ENCODE results near the gene PSMB5. TPM values are rescaled to one million over a fixed set of nuclear protein-coding genes. Genes with fewer than 3 reads are reported as not detected.

The PSMB5 gene
- polyA plus RNA-seq, 3 donors: 78.0 to 152 (median 140) TPM

- no peak overlapping the region for H3K27ac ChIP-seq (ENCODE audit: low read depth, low read length)
- WGBS, 3 donors: 4 to 6% (median 5%) methylated on average over 67 to 76 of the region's 76 CpGs
Observed at GRCh38 chr14:22981090-22981875, 53.4 kb downstream of the PSMB5 start.

- 1 to 2% (median 2%) methylated on average over 33 to 41 of the region's 41 CpGs for WGBS, 3 donors
Observed at GRCh38 chr14:22980672-22981089, 54.0 kb downstream of the PSMB5 start.

GRCh38 chr14:22979748-22980392 lies 54.8 kb downstream of the PSMB5 start:
- H3K27ac ChIP-seq (ENCODE audit: low read depth, low read length): no peak overlapping the region
- 60 to 66% (median 62%) methylated on average over 8 of the region's 8 CpGs for WGBS, 3 donors

More at GRCh38 chr14:22980672-22981089, 54.0 kb downstream of the PSMB5 start:
- no peak overlapping the region for H3K27ac ChIP-seq (ENCODE audit: low read depth, low read length)

GRCh38 chr14:22978981-22979671 lies 55.6 kb downstream of the PSMB5 start:
- H3K27ac ChIP-seq (ENCODE audit: low read depth, low read length): no peak overlapping the region
- WGBS, 3 donors: 65 to 83% (median 77%) methylated on average over 5 of the region's 5 CpGs

- H3K27ac ChIP-seq (ENCODE audit: low read depth, low read length): no peak overlapping the region
- 62 to 77% (median 73%) methylated on average over 3 of the region's 3 CpGs for whole genome bisulfite sequencing, 3 donors
Observed at GRCh38 chr14:22978487-22978837, 56.2 kb downstream of the PSMB5 start.

DNA sequence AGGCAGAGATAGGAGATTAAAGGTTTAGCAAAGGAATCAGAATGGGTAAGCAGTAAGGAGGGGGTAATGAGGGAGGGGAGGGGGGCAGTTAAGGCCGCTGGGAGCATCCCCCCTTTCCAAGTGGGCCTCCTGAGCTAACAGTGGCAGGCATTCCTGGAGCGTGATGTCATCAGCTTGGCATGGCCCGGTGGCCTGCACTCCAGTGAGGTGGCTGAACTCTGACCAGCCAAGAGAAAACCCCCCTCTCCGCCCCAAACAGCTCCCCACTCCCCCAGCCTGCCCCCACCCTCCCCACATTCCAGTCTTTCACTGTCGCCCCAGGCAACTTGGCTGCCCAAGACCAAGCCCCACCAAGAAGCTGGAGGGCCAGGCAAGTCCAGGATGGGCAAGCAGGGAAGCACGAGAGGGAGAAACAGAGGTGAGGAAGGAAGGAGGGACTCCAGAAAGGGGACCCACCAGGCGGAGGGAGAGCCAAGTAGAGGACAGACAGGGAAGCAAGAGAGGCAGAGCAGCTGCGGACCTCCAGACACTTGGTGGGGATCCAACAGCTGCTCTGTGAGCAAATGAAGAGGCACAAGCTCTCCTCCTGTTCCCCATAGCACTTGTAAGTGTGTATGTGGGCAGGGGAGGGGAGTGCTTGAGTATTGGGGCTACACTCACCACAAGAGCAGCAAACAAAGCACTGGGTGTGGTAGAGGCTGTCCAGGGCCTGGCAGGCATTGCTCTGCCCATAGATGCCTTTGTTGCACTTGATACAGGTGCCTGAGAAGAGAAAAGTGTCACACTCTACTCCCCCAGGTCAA lies 56.8 kb downstream of the PSMB5 start:
- H3K27ac ChIP-seq (ENCODE audit: low read depth, low read length): no peak overlapping the region
- WGBS, 3 donors: 29 to 61% (median 52%) methylated on average over 8 of the region's 8 CpGs

- no peak overlapping the region for H3K27ac ChIP-seq (ENCODE audit: low read depth, low read length)
Observed at GRCh38 chr14:22977434-22977683, 57.3 kb downstream of the PSMB5 start.

- no peak overlapping the region for H3K27ac ChIP-seq (ENCODE audit: low read depth, low read length)
- 10 to 44% (median 40%) methylated on average over 6 of the region's 6 CpGs for WGBS, 3 donors
Observed at GRCh38 chr14:22976620-22977433, 57.9 kb downstream of the PSMB5 start.

Other genes with a start within 250 kb of the PSMB5 start
- gene SLC7A7, start 219.5 kb downstream of the PSMB5 start, polyA plus RNA-seq: 10 to 100 TPM in 2 of 3 donors, 1 to 10 TPM in 1; 3.7 to 15.2 (median 12.1) TPM
- 10 to 100 TPM; 54.2 to 76.3 (median 65.9) TPM for gene MRPL52, start 205.0 kb downstream of the PSMB5 start, polyA plus RNA-seq
- gene MMP14, start 198.3 kb downstream of the PSMB5 start, polyA plus RNA-seq: 100 to 1,000 TPM in 1 of 3 donors, 10 to 100 TPM in 2; 26.1 to 109 (median 86.0) TPM
- gene LRP10, start 163.2 kb downstream of the PSMB5 start, polyA plus RNA-seq: 10 to 100 TPM; 43.8 to 91.5 (median 50.6) TPM
- gene REM2, start 151.7 kb downstream of the PSMB5 start, polyA plus RNA-seq: under 1 TPM in 2 of 3 donors, not detected in 1; 0.22 to 0.51 TPM
- gene RBM23, start 115.8 kb downstream of the PSMB5 start, polyA plus RNA-seq: 10 to 100 TPM; 20.1 to 36.9 (median 34.6) TPM
- gene PRMT5, start 105.5 kb downstream of the PSMB5 start, polyA plus RNA-seq: 10 to 100 TPM; 30.8 to 46.0 (median 32.7) TPM
- gene HAUS4, start 77.8 kb downstream of the PSMB5 start, polyA plus RNA-seq: 10 to 100 TPM; 28.3 to 45.7 (median 30.9) TPM
- 1 to 10 TPM; 1.6 to 3.4 (median 2.0) TPM for gene AJUBA, start 52.3 kb downstream of the PSMB5 start, polyA plus RNA-seq
- gene C14orf93, start 24.8 kb downstream of the PSMB5 start, polyA plus RNA-seq: 10 to 100 TPM in 1 of 3 donors, 1 to 10 TPM in 2; 4.8 to 13.5 (median 6.2) TPM
- gene PSMB11, start 7.3 kb upstream of the PSMB5 start, polyA plus RNA-seq: not detected
- 1 to 10 TPM; 1.9 to 7.0 (median 4.4) TPM for gene CDH24, start 22.6 kb upstream of the PSMB5 start, polyA plus RNA-seq
- gene ACIN1, start 60.2 kb upstream of the PSMB5 start, polyA plus RNA-seq: 10 to 100 TPM; 43.6 to 81.4 (median 79.3) TPM
- gene C14orf119, start 60.6 kb upstream of the PSMB5 start, polyA plus RNA-seq: 10 to 100 TPM; 16.3 to 54.9 (median 45.0) TPM
- under 1 TPM in 2 of 3 donors, not detected in 1; 0.03 to 0.56 TPM for gene CIROP, start 70.1 kb upstream of the PSMB5 start, polyA plus RNA-seq
- gene CEBPE, start 84.4 kb upstream of the PSMB5 start, polyA plus RNA-seq: 1 to 10 TPM in 1 of 3 donors, under 1 TPM in 1, not detected in 1; 0.15 to 2.8 TPM
- gene SLC7A8, start 148.8 kb upstream of the PSMB5 start, polyA plus RNA-seq: 10 to 100 TPM; 16.8 to 41.5 (median 25.9) TPM
- gene RNF212B, start 203.0 kb upstream of the PSMB5 start, polyA plus RNA-seq: under 1 TPM in 2 of 3 donors, not detected in 1; 0.06 to 0.14 TPM